ENCODE data around the gene ZNF223.

ZNF223 gene

DNA sequence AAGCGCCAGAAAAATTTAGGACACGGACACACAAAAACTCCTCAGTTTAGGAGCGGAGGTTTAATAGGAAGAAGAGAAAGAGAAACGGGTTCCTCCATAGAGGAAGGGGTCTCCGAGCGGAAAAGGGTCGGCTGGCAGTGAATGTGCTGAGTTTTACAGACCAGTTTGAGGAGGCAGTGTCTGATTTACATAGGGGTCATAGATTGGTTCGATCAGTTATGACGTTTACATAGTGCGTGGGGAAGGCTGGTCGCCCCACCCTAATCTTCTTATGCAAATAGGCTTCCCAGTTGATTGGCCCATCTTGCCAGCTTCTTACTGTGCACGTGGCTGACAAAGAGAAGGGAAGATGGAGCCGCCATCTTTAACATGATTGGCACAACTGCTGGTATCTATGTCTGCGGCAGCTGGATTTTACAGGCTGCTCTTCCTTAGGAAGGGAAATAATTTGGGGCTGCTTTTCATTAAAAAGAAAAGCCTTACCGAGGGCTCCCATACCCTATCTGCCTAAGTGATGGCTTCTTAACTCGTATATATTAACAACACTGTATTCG is 60.2 kb downstream of the ZNF223 start:
- peak; percentile 97 for DNase-seq
- H4K8ac ChIP-seq (ENCODE audit: low read length) = peak overlapping the region; percentile 32
- peaks cover 14 to 26% of the 10 kb centered on the region in 2 experiments for H3K36me3 ChIP-seq (ENCODE audit: control insufficient read depth in 1 of 2, insufficient read depth in 2 of 2, low read depth in 1 of 2, low read length in 2 of 2)
- H4K91ac ChIP-seq (ENCODE audit: low read length) = no peak overlapping the region
- H3K4me3 ChIP-seq (ENCODE audit: insufficient read depth in 1 of 2, low read depth in 1 of 2, low read length in 2 of 2) = peak overlapping the region in 1 of 2 experiments; percentile 92
- peak overlapping the region; percentile 98 for H3K9ac ChIP-seq (ENCODE audit: low read length)
- no peak overlapping the region for H2BK120ac ChIP-seq (ENCODE audit: low read depth, low read length)
- peak overlapping the region; percentile 65 for H3K27ac ChIP-seq (ENCODE audit: low read length, poor library complexity, severe bottlenecking)
- no peak overlapping the region for H2BK15ac ChIP-seq (ENCODE audit: low read depth, poor library complexity, severe bottlenecking)
- 19% methylated on average over 14 of the region's 17 CpGs for WGBS
- no peak overlapping the region for H3K18ac ChIP-seq (ENCODE audit: low read depth in 1 of 2, low read length in 2 of 2)
- H3K23ac ChIP-seq (ENCODE audit: low read length in 2 of 2) = no peak overlapping the region
- peaks cover 3% of the 10 kb centered on the region for H3K4me1 ChIP-seq (ENCODE audit: control insufficient read depth, insufficient read depth, low read depth, low read length)
- H3K9me3 ChIP-seq (ENCODE audit: control insufficient read depth, low read length) = peaks cover 22% of the 10 kb centered on the region
- H2AK5ac ChIP-seq (ENCODE audit: low read length, severe bottlenecking) = no peak overlapping the region
- peaks cover 23% of the 10 kb centered on the region for H3K79me1 ChIP-seq (replicated peaks; ENCODE audit: low read length, poor library complexity, severe bottlenecking)
- H3K14ac ChIP-seq (ENCODE audit: low read length in 2 of 2) = no peak overlapping the region
- H3K27me3 ChIP-seq (ENCODE audit: control insufficient read depth in 1 of 2, insufficient read depth in 1 of 2, low read length in 2 of 2) = no peaks in the 10 kb centered on the region
- no peak overlapping the region for H3K4ac ChIP-seq (ENCODE audit: low read depth in 1 of 2, low read length in 2 of 2)
- H2AFZ ChIP-seq (ENCODE audit: low read depth, low read length) = no peak overlapping the region
- H2BK12ac ChIP-seq (ENCODE audit: low read length in 2 of 2) = no peak overlapping the region
- H3K4me2 ChIP-seq (ENCODE audit: low read length, poor library complexity, severe bottlenecking) = peak overlapping the region; percentile 75
- H2BK5ac ChIP-seq (ENCODE audit: low read depth, low read length, poor library complexity, severe bottlenecking) = no peak overlapping the region

DNA sequence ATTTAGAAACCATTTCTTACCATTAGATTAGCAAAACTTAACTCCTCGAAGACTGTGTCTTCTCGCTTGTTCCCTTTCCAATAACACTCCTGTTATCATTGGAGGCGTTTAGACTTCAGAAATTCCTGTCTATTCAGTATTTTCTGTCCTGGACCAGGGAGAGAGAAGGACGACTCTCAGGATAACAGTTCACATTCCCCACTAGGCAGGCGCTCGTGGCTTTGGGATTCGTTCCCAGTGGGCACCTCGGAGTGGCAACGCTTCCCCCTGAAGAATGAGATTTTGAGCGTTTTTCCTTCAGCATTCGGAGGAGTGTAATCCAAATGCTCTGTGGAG is 60.9 kb downstream of the ZNF223 start:
- H3K4me1 ChIP-seq (ENCODE audit: control insufficient read depth, insufficient read depth, low read depth, low read length) = peaks cover 3% of the 10 kb centered on the region
- H2BK120ac ChIP-seq (ENCODE audit: low read depth, low read length) = no peak overlapping the region
- H4K8ac ChIP-seq (ENCODE audit: low read length) = no peak overlapping the region
- no peak overlapping the region for H4K91ac ChIP-seq (ENCODE audit: low read length)
- under 1% methylated on average over 11 of the region's 11 CpGs for WGBS
- H3K14ac ChIP-seq (ENCODE audit: low read length in 2 of 2) = no peak overlapping the region
- peak overlapping the region in 1 of 2 experiments; percentile 75 for H3K4ac ChIP-seq (ENCODE audit: low read depth in 1 of 2, low read length in 2 of 2)
- H2AFZ ChIP-seq (ENCODE audit: low read depth, low read length) = no peak overlapping the region
- peak overlapping the region; percentile 70 for H3K27ac ChIP-seq (ENCODE audit: low read length, poor library complexity, severe bottlenecking)
- peak overlapping the region; percentile 71 to 92 for H3K4me3 ChIP-seq (ENCODE audit: insufficient read depth in 1 of 2, low read depth in 1 of 2, low read length in 2 of 2)
- no peak overlapping the region for H2AK5ac ChIP-seq (ENCODE audit: low read length, severe bottlenecking)
- DNase-seq = no peak
- peaks cover 9 to 24% of the 10 kb centered on the region in 2 experiments for H3K36me3 ChIP-seq (ENCODE audit: control insufficient read depth in 1 of 2, insufficient read depth in 2 of 2, low read depth in 1 of 2, low read length in 2 of 2)
- H3K9ac ChIP-seq (ENCODE audit: low read length) = peak overlapping the region; percentile 98
- H3K79me1 ChIP-seq (replicated peaks; ENCODE audit: low read length, poor library complexity, severe bottlenecking) = peaks cover 23% of the 10 kb centered on the region
- no peak overlapping the region for H2BK15ac ChIP-seq (ENCODE audit: low read depth, poor library complexity, severe bottlenecking)
- peak overlapping the region in 1 of 2 experiments; percentile 77 for H3K18ac ChIP-seq (ENCODE audit: low read depth in 1 of 2, low read length in 2 of 2)
- H3K23ac ChIP-seq (ENCODE audit: low read length in 2 of 2) = no peak overlapping the region
- no peaks in the 10 kb centered on the region for H3K27me3 ChIP-seq (ENCODE audit: control insufficient read depth in 1 of 2, insufficient read depth in 1 of 2, low read length in 2 of 2)
- no peak overlapping the region for H2BK5ac ChIP-seq (ENCODE audit: low read depth, low read length, poor library complexity, severe bottlenecking)
- H3K9me3 ChIP-seq (ENCODE audit: control insufficient read depth, low read length) = peaks cover 14% of the 10 kb centered on the region
- peak overlapping the region; percentile 53 for H3K4me2 ChIP-seq (ENCODE audit: low read length, poor library complexity, severe bottlenecking)
- H2BK12ac ChIP-seq (ENCODE audit: low read length in 2 of 2) = no peak overlapping the region

- WGBS = 0% methylated on average over 44 of the region's 44 CpGs
- Histone ChIP-seq H2AFZ (ENCODE audit: low read depth, low read length) (peak within 1 kb of the TSS; percentile 74), H3K4me1 (ENCODE audit: control insufficient read depth, insufficient read depth, low read depth, low read length) (peaks cover 3% of the 10 kb centered on the region)
Measured at GRCh38 chr19:44113138-44113783, 61.4 kb downstream of the ZNF223 start, which contains the start of gene ZNF225. Gene ZNF225 (plus strand): TSS chr19:44113399. CDS start chr19:44115828, 2,429 bp downstream.

GRCh38 chr19:44113784-44114390 is 62.1 kb downstream of the ZNF223 start:
- Histone ChIP-seq H3K14ac (ENCODE audit: low read length in 2 of 2) (no peak overlapping the region), H2AK5ac (ENCODE audit: low read length, severe bottlenecking) (no peak overlapping the region), H3K4ac (ENCODE audit: low read depth in 1 of 2, low read length in 2 of 2) (no peak overlapping the region), H2BK120ac (ENCODE audit: low read depth, low read length) (no peak overlapping the region), H4K8ac (ENCODE audit: low read length) (no peak overlapping the region), H3K36me3 (ENCODE audit: control insufficient read depth in 1 of 2, insufficient read depth in 2 of 2, low read depth in 1 of 2, low read length in 2 of 2) (peaks cover 11 to 24% of the 10 kb centered on the region in 2 experiments), H3K4me3 (ENCODE audit: insufficient read depth in 1 of 2, low read depth in 1 of 2, low read length in 2 of 2) (peak overlapping the region; percentile 87 to 92), H3K79me1 (replicated peaks; ENCODE audit: low read length, poor library complexity, severe bottlenecking) (peaks cover 21% of the 10 kb centered on the region), H3K4me2 (ENCODE audit: low read length, poor library complexity, severe bottlenecking) (peak overlapping the region; percentile 98), H3K9me3 (ENCODE audit: control insufficient read depth, low read length) (peaks cover 3% of the 10 kb centered on the region), H4K91ac (ENCODE audit: low read length) (no peak overlapping the region), H2BK12ac (ENCODE audit: low read length in 2 of 2) (no peak overlapping the region), H3K9ac (ENCODE audit: low read length) (peak overlapping the region; percentile 98), H3K23ac (ENCODE audit: low read length in 2 of 2) (no peak overlapping the region), H3K18ac (ENCODE audit: low read depth in 1 of 2, low read length in 2 of 2) (peak overlapping the region in 1 of 2 experiments; percentile 61), H2BK15ac (ENCODE audit: low read depth, poor library complexity, severe bottlenecking) (no peak overlapping the region), H2AFZ (ENCODE audit: low read depth, low read length) (peak overlapping the region; percentile 74), H3K27me3 (ENCODE audit: control insufficient read depth in 1 of 2, insufficient read depth in 1 of 2, low read length in 2 of 2) (no peaks in the 10 kb centered on the region), H3K27ac (ENCODE audit: low read length, poor library complexity, severe bottlenecking) (no peak overlapping the region), H2BK5ac (ENCODE audit: low read depth, low read length, poor library complexity, severe bottlenecking) (no peak overlapping the region), H3K4me1 (ENCODE audit: control insufficient read depth, insufficient read depth, low read depth, low read length) (peaks cover 3% of the 10 kb centered on the region)
- 8% methylated on average over 18 of the region's 18 CpGs for WGBS
- DNase-seq = no peak

More at GRCh38 chr19:44113138-44113783, 61.4 kb downstream of the ZNF223 start, which contains the start of gene ZNF225:
- H2AK5ac ChIP-seq (ENCODE audit: low read length, severe bottlenecking) = no peak within 1 kb of the TSS
- H4K8ac ChIP-seq (ENCODE audit: low read length) = peak within 1 kb of the TSS; percentile 94
- H2BK15ac ChIP-seq (ENCODE audit: low read depth, poor library complexity, severe bottlenecking) = peak within 1 kb of the TSS; percentile 80
- H3K36me3 ChIP-seq (ENCODE audit: control insufficient read depth in 1 of 2, insufficient read depth in 2 of 2, low read depth in 1 of 2, low read length in 2 of 2) = peaks cover 10 to 23% of the 10 kb centered on the region in 2 experiments
- H3K27me3 ChIP-seq (ENCODE audit: control insufficient read depth in 1 of 2, insufficient read depth in 1 of 2, low read length in 2 of 2) = no peaks in the 10 kb centered on the region
- H3K27ac ChIP-seq (ENCODE audit: low read length, poor library complexity, severe bottlenecking) = peak within 1 kb of the TSS; percentile 83
- H2BK12ac ChIP-seq (ENCODE audit: low read length in 2 of 2) = no peak within 1 kb of the TSS
- peak within 1 kb of the TSS in 1 of 2 experiments; percentile 94 for H3K14ac ChIP-seq (ENCODE audit: low read length in 2 of 2)
- no peak within 1 kb of the TSS for H2BK5ac ChIP-seq (ENCODE audit: low read depth, low read length, poor library complexity, severe bottlenecking)
- peak within 1 kb of the TSS; percentile 87 to 92 for H3K4me3 ChIP-seq (ENCODE audit: insufficient read depth in 1 of 2, low read depth in 1 of 2, low read length in 2 of 2)
- H3K4ac ChIP-seq (ENCODE audit: low read depth in 1 of 2, low read length in 2 of 2) = peak within 1 kb of the TSS; percentile 60 to 75
- peak; percentile 99 for DNase-seq
- peak within 1 kb of the TSS; percentile 61 to 77 for H3K18ac ChIP-seq (ENCODE audit: low read depth in 1 of 2, low read length in 2 of 2)
- peaks cover 9% of the 10 kb centered on the region for H3K9me3 ChIP-seq (ENCODE audit: control insufficient read depth, low read length)
- peak within 1 kb of the TSS; percentile 98 for H3K9ac ChIP-seq (ENCODE audit: low read length)
- H3K79me1 ChIP-seq (replicated peaks; ENCODE audit: low read length, poor library complexity, severe bottlenecking) = peaks cover 23% of the 10 kb centered on the region
- H2BK120ac ChIP-seq (ENCODE audit: low read depth, low read length) = no peak within 1 kb of the TSS
- no peak within 1 kb of the TSS for H3K23ac ChIP-seq (ENCODE audit: low read length in 2 of 2)
- H4K91ac ChIP-seq (ENCODE audit: low read length) = no peak within 1 kb of the TSS
- H3K4me2 ChIP-seq (ENCODE audit: low read length, poor library complexity, severe bottlenecking) = peak within 1 kb of the TSS; percentile 98

Measured in mesenchymal stem cell (in vitro differentiated cells and primary cell).